RWPE2 (cell line): ENCODE measurements around the gene TNRC6C.

Experiments used
- ATAC-seq: fragments of 200-7000 bp; cut with Tn5 transposase; 3 replicates; pipeline ENCODE4 v1.9.1; 2021; ENCODE audit warnings: low read depth
- DNase-seq: peaks from one replicate; pipeline ENCODE4 v3.0.0-alpha.2; 2020; ENCODE audit warnings: low spot score
- H3K27ac ChIP-seq: fragments of 450-650 bp; 2 replicates; pipeline ENCODE4 v1.5.1; 2017; ENCODE audit warnings: mild to moderate bottlenecking; ENCODE audit not compliant: poor library complexity, severe bottlenecking
- H3K27me3 ChIP-seq: fragments of 250-450 bp; sonication (Bioruptor Pico); 2 replicates; pipeline ENCODE4 v1.5.1; 2021; ENCODE audit warnings: mild to moderate bottlenecking, moderate library complexity; ENCODE audit not compliant: insufficient read depth, poor library complexity, severe bottlenecking
- H3K36me3 ChIP-seq: fragments of 250-450 bp; sonication (Bioruptor Pico); 2 replicates; pipeline ENCODE4 v1.5.1; 2020; ENCODE audit warnings: low read depth, mild to moderate bottlenecking, moderate library complexity
- H3K4me1 ChIP-seq: fragments of 250-450 bp; sonication (Bioruptor Pico); 2 replicates; pipeline ENCODE4 v1.5.1; 2021; ENCODE audit warnings: mild to moderate bottlenecking, moderate library complexity; ENCODE audit not compliant: insufficient read depth, poor library complexity, severe bottlenecking
- H3K4me3 ChIP-seq: fragments of 250-450 bp; sonication (Bioruptor Pico); 2 replicates; pipeline ENCODE4 v1.5.1; 2021; ENCODE audit warnings: mild to moderate bottlenecking, moderate library complexity; ENCODE audit not compliant: severe bottlenecking
- H3K9me3 ChIP-seq: fragments of 250-450 bp; sonication (Bioruptor Pico); 2 replicates; pipeline ENCODE4 v1.5.1; 2021; ENCODE audit warnings: mild to moderate bottlenecking, moderate library complexity; ENCODE audit not compliant: severe bottlenecking
- CTCF ChIP-seq: fragments of 450-650 bp; IDR thresholded peaks from one replicate; pipeline ENCODE4 v1.5.1; 2017; ENCODE audit warnings: mild to moderate bottlenecking, moderate library complexity; ENCODE audit not compliant: poor library complexity, severe bottlenecking

TNRC6C gene

GRCh38 chr17:78125976-78126894, 167.7 kb downstream of the TNRC6C start:
- Histone ChIP-seq H3K4me3 (no peak overlapping the region), H3K36me3 (peaks cover 20% of the 10 kb centered on the region), H3K27ac (peak overlapping the region; percentile 51), H3K4me1 (peaks cover 4% of the 10 kb centered on the region), H3K27me3 (no peaks in the 10 kb centered on the region), H3K9me3 (no peaks in the 10 kb centered on the region)
- TF ChIP-seq CTCF, result no peak
- no peak for DNase-seq
- no peak for ATAC-seq

DNA sequence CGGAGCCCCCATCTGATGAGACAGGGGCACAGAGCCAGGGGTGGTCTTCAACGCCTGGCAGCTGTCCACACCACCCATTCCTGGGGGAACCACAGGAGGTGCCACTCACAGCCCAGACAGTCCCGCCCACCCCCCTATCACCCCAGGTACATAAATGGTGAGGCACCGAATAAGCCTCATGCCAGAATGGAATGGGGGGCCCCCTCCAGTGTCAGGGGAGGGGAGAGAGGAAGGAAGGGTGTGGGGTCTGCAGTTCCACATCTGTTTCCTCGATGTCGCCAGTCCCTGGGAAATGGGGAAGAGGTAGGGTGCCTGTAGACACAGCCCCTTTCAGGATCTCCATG, 168.4 kb downstream of the TNRC6C start:
- Histone ChIP-seq H3K27me3 (no peaks in the 10 kb centered on the region), H3K27ac (peak overlapping the region; percentile 51), H3K4me1 (peaks cover 4% of the 10 kb centered on the region), H3K36me3 (peaks cover 20% of the 10 kb centered on the region), H3K4me3 (no peak overlapping the region), H3K9me3 (no peaks in the 10 kb centered on the region)
- DNase-seq, result no peak
- ATAC-seq, result no peak
- no peak for TF ChIP-seq CTCF

GRCh38 chr17:78127239-78127887, 168.9 kb downstream of the TNRC6C start:
- no peak for TF ChIP-seq CTCF
- Histone ChIP-seq H3K4me3 (peak overlapping the region; percentile 62), H3K36me3 (peaks cover 20% of the 10 kb centered on the region), H3K27me3 (no peaks in the 10 kb centered on the region), H3K9me3 (no peaks in the 10 kb centered on the region), H3K4me1 (peaks cover 8% of the 10 kb centered on the region), H3K27ac (peak overlapping the region; percentile 51)
- DNase-seq, result no peak
- ATAC-seq, result peak; percentile 4; the same call in 2 of the 3 replicates

GRCh38 chr17:78127888-78128550, 169.5 kb downstream of the TNRC6C start:
- DNase-seq, result no peak
- Histone ChIP-seq H3K27me3 (no peaks in the 10 kb centered on the region), H3K27ac (peak overlapping the region; percentile 51), H3K9me3 (no peaks in the 10 kb centered on the region), H3K4me3 (peak overlapping the region; percentile 62), H3K36me3 (peaks cover 16% of the 10 kb centered on the region), H3K4me1 (peaks cover 11% of the 10 kb centered on the region)
- ATAC-seq, result peak; percentile 48
- no peak for TF ChIP-seq CTCF
